ENCODE measurements around the gene FHDC1. TPM values are rescaled to one million over a fixed set of nuclear protein-coding genes. Genes with fewer than 3 reads are reported as not detected.

The FHDC1 gene
- total and polyA plus RNA-seq, 10 of the 15 experiments (the other 5 are each of a cell fraction or from before 2014, with no cell fraction given), result 0.04 to 0.12 (median 0.06) TPM; not detected in 3

GRCh38 chr4:152919826-152920225 lies 16.3 kb upstream of the FHDC1 start (continued):
- TF ChIP-seq BCLAF1 (IDR thresholded peaks at IDR 0.05) (no peak), E2F4 (IDR thresholded peaks at IDR 0.05; ENCODE audit: low read depth, low read length) (no peak), PRDM15 (CRISPR knock-in tag; IDR thresholded peaks at IDR 0.05) (no peak), JUND (IDR thresholded peaks at IDR 0.05; ENCODE audit: low read depth, low read length) (no peak), CBX3 (IDR thresholded peaks at IDR 0.05; ENCODE audit: borderline replicate concordance, low read depth) (no peak)
